Hematopoietic multipotent progenitor cell treated with erythropoietin and hydrocortisone succinate and interleukin-3 and kit ligand, for 17 days (in vitro differentiated cells): ENCODE data around the gene NUMA1.

ENCODE experiments used
- DNase-seq: peaks from one replicate; pipeline ENCODE4 v3.0.0-alpha.2; 2015; ENCODE audit warnings: low spot score

The NUMA1 gene

GRCh38 chr11:72023335-72023734 is 57.0 kb downstream of the NUMA1 start:
- no peak for DNase-seq

- no peak for DNase-seq
Observed at GRCh38 chr11:72018171-72018570, 62.2 kb downstream of the NUMA1 start.

GRCh38 chr11:72015511-72016061 is 64.8 kb downstream of the NUMA1 start:
- DNase-seq: no peak

GRCh38 chr11:72014761-72015320 is 65.5 kb downstream of the NUMA1 start:
- DNase-seq: no peak

GRCh38 chr11:72013765-72014711 is 66.3 kb downstream of the NUMA1 start:
- no peak for DNase-seq

GRCh38 chr11:72012897-72013721 is 67.2 kb downstream of the NUMA1 start:
- DNase-seq: no peak

GRCh38 chr11:72012091-72012630 is 68.2 kb downstream of the NUMA1 start:
- DNase-seq: no peak

- DNase-seq: no peak
Observed at GRCh38 chr11:72010529-72011233, 69.7 kb downstream of the NUMA1 start.

GRCh38 chr11:72009156-72009555 is 71.2 kb downstream of the NUMA1 start:
- DNase-seq: no peak

- DNase-seq: no peak
Observed at GRCh38 chr11:72008728-72009127, 71.6 kb downstream of the NUMA1 start.

- DNase-seq: no peak
Observed at GRCh38 chr11:72007587-72007986, 72.8 kb downstream of the NUMA1 start.

GRCh38 chr11:72007089-72007476 is 73.3 kb downstream of the NUMA1 start:
- DNase-seq: no peak

GRCh38 chr11:72006309-72007088 is 73.8 kb downstream of the NUMA1 start:
- DNase-seq: no peak

GRCh38 chr11:72005347-72006260 is 74.7 kb downstream of the NUMA1 start:
- DNase-seq: no peak

- no peak for DNase-seq
Observed at GRCh38 chr11:72004515-72005346, 75.6 kb downstream of the NUMA1 start.

GRCh38 chr11:72003776-72004171 is 76.6 kb downstream of the NUMA1 start:
- DNase-seq: no peak

GRCh38 chr11:72002841-72003775 is 77.2 kb downstream of the NUMA1 start:
- DNase-seq: no peak
